C4-2B (cell line): ENCODE results near the gene FAM193B.

Source experiments
- H3K27ac ChIP-seq: fragments of 450-650 bp; 2 replicates; pipeline ENCODE4 v1.5.1; 2017
- ZFX ChIP-seq: fragments of 450-650 bp; IDR thresholded peaks from 2 replicates; pipeline ENCODE4 v1.6.1; 2017
- TF ChIP-seq, protein P1 (sequence below): fragments of 450-650 bp; conservative IDR thresholded peaks from 2 replicates; pipeline ENCODE4 v1.5.1; 2017; ENCODE audit warnings: mild to moderate bottlenecking

The FAM193B gene

GRCh38 chr5:177508837-177509236 is 45.5 kb downstream of the FAM193B start:
- no peak for TF ChIP-seq ZFX
- TF ChIP-seq, protein P1, sequence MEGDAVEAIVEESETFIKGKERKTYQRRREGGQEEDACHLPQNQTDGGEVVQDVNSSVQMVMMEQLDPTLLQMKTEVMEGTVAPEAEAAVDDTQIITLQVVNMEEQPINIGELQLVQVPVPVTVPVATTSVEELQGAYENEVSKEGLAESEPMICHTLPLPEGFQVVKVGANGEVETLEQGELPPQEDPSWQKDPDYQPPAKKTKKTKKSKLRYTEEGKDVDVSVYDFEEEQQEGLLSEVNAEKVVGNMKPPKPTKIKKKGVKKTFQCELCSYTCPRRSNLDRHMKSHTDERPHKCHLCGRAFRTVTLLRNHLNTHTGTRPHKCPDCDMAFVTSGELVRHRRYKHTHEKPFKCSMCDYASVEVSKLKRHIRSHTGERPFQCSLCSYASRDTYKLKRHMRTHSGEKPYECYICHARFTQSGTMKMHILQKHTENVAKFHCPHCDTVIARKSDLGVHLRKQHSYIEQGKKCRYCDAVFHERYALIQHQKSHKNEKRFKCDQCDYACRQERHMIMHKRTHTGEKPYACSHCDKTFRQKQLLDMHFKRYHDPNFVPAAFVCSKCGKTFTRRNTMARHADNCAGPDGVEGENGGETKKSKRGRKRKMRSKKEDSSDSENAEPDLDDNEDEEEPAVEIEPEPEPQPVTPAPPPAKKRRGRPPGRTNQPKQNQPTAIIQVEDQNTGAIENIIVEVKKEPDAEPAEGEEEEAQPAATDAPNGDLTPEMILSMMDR = no peak
- H3K27ac ChIP-seq = no peak overlapping the region

DNA sequence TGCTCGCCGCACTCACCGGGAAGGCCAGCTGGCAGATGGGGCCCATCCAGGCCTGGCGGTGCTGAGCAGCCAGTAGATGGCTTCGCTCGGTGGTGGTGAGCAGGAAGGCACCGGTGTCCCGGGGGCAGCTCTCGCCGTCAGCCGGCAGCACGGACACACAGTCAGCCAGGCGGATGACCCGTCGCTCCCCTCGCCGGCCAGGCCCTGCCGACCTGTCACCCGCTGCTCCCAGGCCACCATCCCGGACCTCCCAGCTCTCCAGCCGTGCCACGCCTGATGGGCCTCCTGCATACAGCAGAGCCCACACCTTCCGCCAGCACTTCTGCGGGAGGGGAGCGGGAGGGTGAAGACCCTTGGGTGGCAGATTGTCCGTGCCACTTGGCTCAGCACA is 46.1 kb downstream of the FAM193B start:
- no peak overlapping the region for H3K27ac ChIP-seq
- TF ChIP-seq, protein P1 = no peak
- TF ChIP-seq ZFX = no peak

DNA sequence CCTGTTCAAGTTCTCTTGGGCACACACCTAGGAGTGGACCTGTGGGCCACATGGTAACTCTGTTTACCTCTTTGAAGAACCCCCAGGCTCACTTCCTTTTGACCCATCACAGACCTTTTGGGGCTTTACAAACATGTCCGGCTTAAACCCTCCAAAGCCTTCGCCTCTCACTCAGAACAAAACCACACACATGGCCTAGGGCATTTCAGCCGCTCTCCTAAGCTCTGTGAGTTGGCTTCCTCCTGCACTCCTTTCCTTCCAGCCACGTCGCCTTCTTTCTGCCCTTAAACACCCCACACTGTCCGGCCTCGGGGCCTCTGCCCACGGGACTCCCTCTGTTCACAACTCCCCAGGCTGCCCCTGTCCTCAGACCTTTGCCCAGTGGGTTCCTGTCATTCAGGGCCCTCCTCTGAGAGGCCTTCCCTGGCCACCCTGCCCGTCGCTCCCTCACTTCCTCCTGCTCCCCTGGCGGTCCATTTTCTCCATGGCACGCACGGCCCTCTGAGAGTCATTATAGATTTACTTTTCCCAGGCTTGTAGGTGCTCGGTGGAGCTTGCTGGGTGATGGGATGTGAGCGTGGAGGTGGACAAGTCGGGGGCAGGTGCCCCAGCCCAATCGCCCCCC is 46.7 kb downstream of the FAM193B start:
- H3K27ac ChIP-seq = no peak overlapping the region
- TF ChIP-seq ZFX = no peak
- TF ChIP-seq, protein P1 = no peak

DNA sequence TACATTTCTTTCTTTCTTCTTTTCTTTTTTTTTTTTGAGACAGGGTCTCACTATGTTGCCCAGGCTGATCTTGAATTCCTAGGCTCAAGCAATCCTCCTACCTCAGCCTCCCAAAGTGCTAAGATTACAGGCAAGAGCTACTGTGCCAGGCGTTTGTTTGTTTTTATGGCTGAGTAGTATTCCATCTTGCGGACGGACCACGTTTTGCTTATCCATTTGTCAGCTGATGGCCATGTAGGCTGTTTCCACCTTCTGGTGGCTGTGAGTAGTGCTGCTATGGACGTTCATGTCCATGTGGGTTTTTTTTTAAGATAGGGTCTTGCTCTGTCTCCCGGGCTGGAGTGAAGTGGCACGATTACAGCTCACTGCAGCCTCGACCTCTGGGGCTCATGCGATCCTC is 47.2 kb downstream of the FAM193B start:
- TF ChIP-seq, protein P1 = no peak
- no peak for TF ChIP-seq ZFX
- no peak overlapping the region for H3K27ac ChIP-seq

GRCh38 chr5:177505075-177505474 is 49.3 kb downstream of the FAM193B start:
- no peak for TF ChIP-seq ZFX
- TF ChIP-seq, protein P1 = no peak
- H3K27ac ChIP-seq = no peak overlapping the region

GRCh38 chr5:177504086-177505056 is 50.0 kb downstream of the FAM193B start:
- no peak overlapping the region for H3K27ac ChIP-seq
- TF ChIP-seq ZFX = no peak
- TF ChIP-seq, protein P1 = no peak
